Suprapubic skin (tissue), 4 donors: ENCODE measurements around the gene MLPH. TPM values are rescaled to one million over a fixed set of nuclear protein-coding genes. Genes with fewer than 3 reads are reported as not detected.

Experiments used
- DNase-seq, 2 donors: peaks; one replicate each; pipeline ENCODE4 v3.0.0-alpha.2; 2019; ENCODE audit warnings: low spot score in 2 of 2
- H3K27ac ChIP-seq: fragments of 200-600 bp; sonication (generic); one replicate; pipeline ENCODE4 v1.5.1; 2019
- H3K27me3 ChIP-seq: fragments of 200-600 bp; sonication (generic); one replicate; pipeline ENCODE4 v1.5.1; 2019
- H3K36me3 ChIP-seq: fragments of 200-600 bp; sonication (generic); one replicate; pipeline ENCODE4 v1.5.1; 2019
- H3K4me1 ChIP-seq: fragments of 200-600 bp; sonication (generic); one replicate; pipeline ENCODE4 v1.5.1; 2019
- H3K4me3 ChIP-seq: fragments of 200-600 bp; sonication (generic); one replicate; pipeline ENCODE4 v1.5.1; 2019; ENCODE audit warnings: mild to moderate bottlenecking
- H3K9me3 ChIP-seq: fragments of 200-600 bp; sonication (generic); one replicate; pipeline ENCODE4 v1.5.1; 2019
- CTCF ChIP-seq, 2 donors: fragments of 200-600 bp in 1 of 2; fragments of 450-650 bp in 1 of 2; sonication (generic) in 1 of 2; IDR thresholded peaks; one replicate each; pipeline ENCODE4 v1.5.1; 2016 to 2019; ENCODE audit warnings: antibody characterized with exemption in 2 of 2, mild to moderate bottlenecking in 1 of 2, moderate library complexity in 1 of 2
- EP300 ChIP-seq: sonication (generic); formaldehyde crosslinking; IDR thresholded peaks from one replicate; pipeline ENCODE4 v1.6.1; 2017; ENCODE audit warnings: antibody characterized with exemption
- POLR2A ChIP-seq, 2 donors: fragments of 450-650 bp; IDR thresholded peaks; one replicate each; pipeline ENCODE4 v1.6.1; 2017; ENCODE audit warnings: antibody characterized with exemption in 2 of 2, mild to moderate bottlenecking in 2 of 2, moderate library complexity in 2 of 2
- POLR2AphosphoS5 ChIP-seq, 3 donors: sonication (generic); formaldehyde crosslinking; IDR thresholded peaks; one replicate each; pipeline ENCODE4 v1.6.1; 2017; ENCODE audit warnings: antibody characterized with exemption in 3 of 3
- WGBS: methylation state at CpG from one replicate; pipeline ENCODE4 v1.1.5; 2018; 5-methylcytosine and 5-hydroxymethylcytosine counted together
- total RNA-seq, 4 donors: library from RNA; depleted of rRNA; stranded (reverse); fragments of >200 nt; gene quantifications; one replicate each; pipeline ENCODE4 v1.1.0, GENCODE V29; 2016

Gene MLPH
- total RNA-seq, 4 donors from 2014 or later: 8.8 to 41.1 (median 24.4) TPM

DNA sequence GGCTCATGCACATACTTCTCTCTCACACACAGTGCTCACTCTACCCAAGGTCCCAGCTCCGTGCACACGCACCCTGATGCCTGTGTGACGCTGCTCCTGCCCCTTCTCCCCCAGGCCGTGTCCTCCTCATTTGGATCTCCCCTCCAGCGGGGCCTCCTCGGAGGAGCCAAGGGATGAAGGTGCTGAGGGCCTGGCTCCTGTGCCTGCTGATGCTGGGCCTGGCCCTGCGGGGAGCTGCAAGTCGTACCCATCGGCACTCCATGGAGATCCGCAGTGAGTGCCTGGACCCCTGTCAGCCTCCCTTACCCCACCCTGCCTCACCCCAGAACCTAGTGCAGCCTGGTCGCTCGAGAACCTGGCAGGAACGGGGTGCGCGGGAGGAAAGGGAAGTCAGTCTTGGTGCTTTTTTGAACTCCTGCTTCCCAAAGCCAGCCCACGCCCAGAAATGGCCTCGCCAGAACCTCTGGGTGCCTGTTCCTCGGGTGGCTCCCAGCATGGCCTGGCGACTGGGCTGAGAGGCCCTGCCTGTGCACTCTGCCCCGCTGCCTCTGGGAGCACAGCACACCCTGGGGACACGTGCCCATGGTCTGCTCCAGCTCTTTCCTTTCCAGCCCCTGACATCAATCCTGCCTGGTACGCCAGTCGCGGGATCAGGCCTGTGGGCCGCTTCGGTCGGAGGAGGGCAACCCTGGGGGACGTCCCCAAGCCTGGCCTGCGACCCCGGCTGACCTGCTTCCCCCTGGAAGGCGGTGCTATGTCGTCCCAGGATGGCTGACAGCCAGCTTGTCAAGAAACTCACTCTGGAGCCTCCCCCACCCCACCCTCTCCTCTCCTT is 79.6 kb downstream of the MLPH start, which contains the start of gene PRLH:
Gene PRLH, plus strand, starts transcription at position 174 of the 835 bp plus-strand sequence. Its CDS starts 0 bp downstream, at position 174.
- no peak for DNase-seq

DNA sequence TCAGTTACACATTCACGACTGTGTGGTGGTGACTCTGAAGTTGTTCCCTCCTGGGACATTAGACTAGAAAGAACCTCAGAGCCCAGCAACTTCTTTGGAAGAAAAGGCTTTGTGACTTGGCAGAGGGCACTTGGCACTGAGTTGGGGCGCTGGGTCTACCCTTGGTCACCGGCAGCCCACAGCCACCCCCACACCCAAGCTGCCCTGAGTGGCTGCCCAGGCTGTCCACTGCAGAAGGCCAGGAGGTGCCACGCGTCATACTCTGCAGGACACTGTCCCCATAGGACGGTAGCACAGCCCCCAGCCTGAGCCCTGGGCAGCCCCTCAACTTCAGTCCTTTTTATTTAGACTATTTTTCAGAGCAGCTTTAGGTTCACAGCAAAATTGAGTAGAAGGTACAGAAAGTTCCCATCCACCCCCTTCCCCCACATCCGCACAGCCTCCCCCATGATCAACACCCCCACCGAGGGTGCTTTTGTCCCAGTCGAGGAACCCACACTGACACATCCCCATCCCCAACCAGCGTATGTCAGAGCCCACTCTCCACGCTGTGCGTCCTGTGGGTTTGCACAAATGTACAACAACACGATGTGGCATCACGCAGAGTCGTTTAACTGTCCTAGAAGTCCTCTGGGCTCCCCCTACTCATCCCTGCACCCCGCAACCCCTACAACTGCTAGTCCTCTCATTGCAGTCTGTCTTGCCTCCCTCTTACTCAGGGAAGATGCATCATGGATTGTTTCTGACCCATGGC is 80.4 kb downstream of the MLPH start:
- Histone ChIP-seq H3K4me1 (peaks cover 8% of the 10 kb centered on the region), H3K4me3 (no peak overlapping the region), H3K36me3 (no peaks in the 10 kb centered on the region), H3K9me3 (no peaks in the 10 kb centered on the region), H3K27ac (no peak overlapping the region), H3K27me3 (peaks cover 16% of the 10 kb centered on the region)
- 86% methylated on average over 14 of the region's 16 CpGs for WGBS
- no peak for TF ChIP-seq POLR2A (IDR thresholded peaks at IDR 0.05)
- DNase-seq: no peak

More for the DNA sequence above, 79.6 kb downstream of the MLPH start, which contains the start of gene PRLH:
- Histone ChIP-seq H3K4me1 (no peaks in the 10 kb centered on the region), H3K4me3 (no peak within 1 kb of the TSS), H3K9me3 (no peaks in the 10 kb centered on the region), H3K27ac (no peak within 1 kb of the TSS), H3K36me3 (no peaks in the 10 kb centered on the region), H3K27me3 (peaks cover 16% of the 10 kb centered on the region)
- TF ChIP-seq POLR2AphosphoS5 (IDR thresholded peaks at IDR 0.05) (no peak), POLR2A (IDR thresholded peaks at IDR 0.05) (no peak), EP300 (no peak), CTCF (IDR thresholded peaks at IDR 0.05) (no peak)
- 74% methylated on average over 25 of the region's 32 CpGs for WGBS

- TF ChIP-seq POLR2A (IDR thresholded peaks at IDR 0.05): no peak
- TF ChIP-seq EP300: no peak
- TF ChIP-seq CTCF (IDR thresholded peaks at IDR 0.05): no peak
- TF ChIP-seq POLR2AphosphoS5 (IDR thresholded peaks at IDR 0.05): no peak
- Histone ChIP-seq H3K27ac (no peak overlapping the region), H3K27me3 (peaks cover 16% of the 10 kb centered on the region), H3K4me3 (no peak overlapping the region), H3K9me3 (no peaks in the 10 kb centered on the region), H3K36me3 (no peaks in the 10 kb centered on the region), H3K4me1 (peaks cover 11% of the 10 kb centered on the region)
- DNase-seq: no peak
- 84% methylated on average over 6 of the region's 9 CpGs for WGBS
These were observed 81.1 kb downstream of the MLPH start for GRCh38 chr2:237568121-237568660.

DNA sequence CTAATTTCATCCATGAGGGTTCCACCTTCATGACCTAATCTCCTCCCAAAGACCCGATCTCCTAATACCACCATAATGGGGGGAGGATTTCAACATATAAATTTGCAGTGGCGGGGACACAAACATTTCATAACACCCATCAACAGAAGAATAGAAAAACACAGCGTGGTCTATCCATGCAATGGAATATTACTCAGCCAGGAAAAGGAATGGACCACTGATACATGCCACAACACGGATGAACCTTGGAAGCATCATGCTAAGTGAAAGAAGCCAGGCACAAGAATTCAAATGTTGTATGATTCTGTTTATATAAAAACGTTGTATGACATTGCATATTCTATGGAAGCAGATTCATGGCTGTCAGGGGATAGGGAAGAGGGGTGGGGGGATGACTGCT is 82.0 kb downstream of the MLPH start:
- Histone ChIP-seq H3K36me3 (no peaks in the 10 kb centered on the region), H3K4me1 (peaks cover 11% of the 10 kb centered on the region), H3K27me3 (peaks cover 7% of the 10 kb centered on the region), H3K9me3 (no peaks in the 10 kb centered on the region), H3K4me3 (no peak overlapping the region), H3K27ac (no peak overlapping the region)
- no peak for DNase-seq
- WGBS: 95% methylated on average over 5 of the region's 5 CpGs
- TF ChIP-seq POLR2AphosphoS5 (IDR thresholded peaks at IDR 0.05) (no peak), POLR2A (IDR thresholded peaks at IDR 0.05) (no peak), CTCF (IDR thresholded peaks at IDR 0.05) (no peak), EP300 (no peak)

DNA sequence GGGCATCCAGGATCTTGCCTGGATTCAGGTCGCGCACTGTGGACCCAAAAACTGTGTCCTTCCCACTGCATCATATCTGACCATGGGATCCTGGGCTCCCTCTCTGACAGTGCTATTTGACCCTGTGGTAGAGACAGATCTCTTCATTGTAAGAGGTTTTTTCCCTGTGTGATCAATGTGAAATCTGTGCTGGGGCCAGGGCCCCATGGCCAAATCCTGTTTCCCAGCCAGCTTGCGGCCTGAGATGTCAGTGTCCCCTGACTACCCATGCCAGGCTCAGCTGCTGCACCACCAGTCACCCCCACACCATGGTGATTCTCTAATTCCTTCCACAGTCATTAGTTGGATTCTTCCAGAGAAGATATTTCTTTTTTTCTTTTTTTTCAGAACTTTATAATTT is 82.8 kb downstream of the MLPH start:
- Histone ChIP-seq H3K9me3 (no peaks in the 10 kb centered on the region), H3K27me3 (no peaks in the 10 kb centered on the region), H3K4me1 (peaks cover 14% of the 10 kb centered on the region), H3K36me3 (no peaks in the 10 kb centered on the region), H3K4me3 (no peak overlapping the region), H3K27ac (no peak overlapping the region)
- no peak for DNase-seq
- TF ChIP-seq POLR2AphosphoS5 (IDR thresholded peaks at IDR 0.05) (no peak), POLR2A (IDR thresholded peaks at IDR 0.05) (no peak), CTCF (IDR thresholded peaks at IDR 0.05) (no peak)
- 94% methylated on average over 3 of the region's 3 CpGs for WGBS
